ENCODE results near the gene BFSP2. TPM values are rescaled to one million over a fixed set of nuclear protein-coding genes. Genes with fewer than 3 reads are reported as not detected.
"Not testable (repeated sequence)": the region's sequence is repeated elsewhere in the genome, so short reads cannot be mapped to it uniquely, and the experiment has no call there.

BFSP2 gene
- total RNA-seq, 2 experiments from 2014 or later = not detected

DNA sequence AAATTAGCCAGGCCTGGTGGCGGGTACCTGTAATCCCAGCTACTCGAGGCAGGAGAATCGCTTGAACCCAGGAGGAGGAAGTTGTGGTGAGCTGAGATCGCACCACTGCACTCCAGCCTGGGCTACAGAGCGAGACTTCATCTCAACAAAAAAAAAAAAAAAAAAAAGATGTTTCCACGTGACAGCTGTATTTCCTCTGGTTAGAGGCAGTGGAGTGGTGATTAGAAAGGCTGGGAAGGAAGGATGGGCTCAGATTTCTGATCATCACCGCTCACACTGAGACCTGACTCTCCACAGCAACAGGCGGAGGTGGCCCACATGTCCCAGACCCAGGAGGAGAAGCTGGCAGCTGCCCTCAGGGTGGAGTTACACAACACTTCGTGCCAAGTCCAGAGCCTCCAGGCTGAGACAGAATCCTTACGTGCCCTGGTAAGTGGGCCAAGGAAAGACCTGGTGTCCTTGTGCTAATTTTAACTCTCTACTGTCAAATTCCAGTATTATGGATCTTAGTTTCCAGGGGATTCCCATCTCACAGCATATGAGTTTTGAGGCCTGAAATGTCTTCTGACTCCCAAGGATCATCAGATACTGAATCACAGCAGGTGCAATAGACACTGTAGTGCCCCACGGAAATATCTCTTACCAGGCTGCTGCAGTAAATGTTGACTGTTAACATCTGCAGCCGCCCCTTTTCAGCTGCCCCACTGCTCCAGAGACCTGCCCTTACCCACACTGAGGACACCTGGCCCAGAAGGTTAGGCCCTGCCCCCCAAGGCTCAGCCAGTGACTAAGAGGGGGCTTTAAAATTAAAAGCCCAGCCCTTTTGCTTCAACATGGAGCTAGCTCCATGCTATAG, 66.9 kb downstream of the BFSP2 start:
- Mint-ChIP-seq H3K27ac (no peak overlapping the region), H3K4me3 (no peak overlapping the region), H3K36me3 (no peaks in the 10 kb centered on the region), H3K27me3 (no peaks in the 10 kb centered on the region), H3K9me3 (no peaks in the 10 kb centered on the region), H3K4me1 (ENCODE audit: low read depth) (peaks cover 13% of the 10 kb centered on the region)
- DNase-seq = no peak
- CTCF ChIA-PET = interaction anchor here (1.7 kb wide), 1 partner anchor 10 kb away, joined by 7 read pairs; no protein-coding TSS in a partner anchor
- POLR2A ChIA-PET = no interaction called here
- intact Hi-C loops (cut with micrococcal nuclease) = no loop called here

DNA sequence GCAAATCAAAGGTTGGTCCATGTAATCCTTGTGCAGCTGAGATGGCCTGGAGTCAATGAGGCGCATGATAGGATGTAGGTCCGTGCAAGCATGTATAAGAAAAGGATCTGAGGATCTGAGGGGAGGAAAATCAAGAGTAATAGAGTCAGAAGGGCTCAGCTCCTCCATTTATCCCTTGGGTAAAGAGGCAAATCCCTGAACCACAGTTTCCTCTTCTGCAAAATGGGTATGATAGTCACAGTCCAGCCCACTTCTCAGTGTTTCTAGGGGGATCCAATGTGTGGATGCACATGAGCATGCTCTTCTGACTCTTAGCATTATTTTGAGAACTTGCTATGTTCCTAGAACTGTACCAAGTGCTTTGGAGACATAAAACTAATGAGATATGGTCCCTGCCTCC, 67.9 kb downstream of the BFSP2 start:
- intact Hi-C loops (cut with micrococcal nuclease) = no loop called here
- Mint-ChIP-seq H3K9me3 (no peaks in the 10 kb centered on the region), H3K27me3 (no peaks in the 10 kb centered on the region), H3K36me3 (no peaks in the 10 kb centered on the region), H3K4me3 (no peak overlapping the region), H3K4me1 (ENCODE audit: low read depth) (peaks cover 13% of the 10 kb centered on the region), H3K27ac (no peak overlapping the region)
- no peak for DNase-seq
- ChIA-PET POLR2A (interaction anchor here (1.1 kb wide), 1 partner anchor 107 kb away, joined by 4 read pairs; no protein-coding TSS in a partner anchor), CTCF (interaction anchor here (0.6 to 1.7 kb wide), 5 partner anchors 10 to 111 kb away, joined by 3 to 11 read pairs (median 4); no protein-coding TSS in a partner anchor)

DNA sequence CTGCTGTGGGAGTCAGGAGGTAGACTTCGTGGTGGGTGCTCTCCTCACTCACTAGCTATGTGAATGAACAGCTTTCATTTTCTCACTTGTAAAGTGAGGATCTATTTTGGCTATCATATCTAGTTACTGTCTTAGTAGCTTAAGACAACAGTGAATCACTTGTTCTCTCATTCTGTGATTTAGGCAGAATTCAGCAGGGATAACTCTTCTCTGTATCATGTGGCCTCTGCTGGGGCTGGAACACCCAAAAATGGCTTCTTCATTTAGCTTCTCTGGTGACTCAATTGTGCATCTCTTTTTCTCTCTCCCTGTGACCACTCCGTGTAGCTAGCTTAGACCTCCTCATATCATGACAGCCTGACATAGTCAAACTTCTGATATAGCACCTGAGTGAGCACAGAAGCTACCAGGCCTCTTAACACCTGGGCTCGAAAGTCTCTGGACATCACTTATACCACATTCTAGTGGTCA, 68.4 kb downstream of the BFSP2 start:
- ChIA-PET POLR2A (interaction anchor here (1.1 kb wide), 1 partner anchor 106 kb away, joined by 4 read pairs; no protein-coding TSS in a partner anchor), CTCF (interaction anchor here (0.6 to 1.7 kb wide), 4 partner anchors 10 to 110 kb away, joined by 3 to 11 read pairs (median 4); no protein-coding TSS in a partner anchor)
- no peaks in the 10 kb centered on the region for H3K27me3 Mint-ChIP-seq
- no peak overlapping the region for H3K27ac Mint-ChIP-seq
- H3K4me3 Mint-ChIP-seq = no peak overlapping the region
- peaks cover 12% of the 10 kb centered on the region for H3K4me1 Mint-ChIP-seq (ENCODE audit: low read depth)
- intact Hi-C loops (cut with micrococcal nuclease) = no loop called here
- no peaks in the 10 kb centered on the region for H3K9me3 Mint-ChIP-seq
- DNase-seq = no peak
- no peaks in the 10 kb centered on the region for H3K36me3 Mint-ChIP-seq

DNA sequence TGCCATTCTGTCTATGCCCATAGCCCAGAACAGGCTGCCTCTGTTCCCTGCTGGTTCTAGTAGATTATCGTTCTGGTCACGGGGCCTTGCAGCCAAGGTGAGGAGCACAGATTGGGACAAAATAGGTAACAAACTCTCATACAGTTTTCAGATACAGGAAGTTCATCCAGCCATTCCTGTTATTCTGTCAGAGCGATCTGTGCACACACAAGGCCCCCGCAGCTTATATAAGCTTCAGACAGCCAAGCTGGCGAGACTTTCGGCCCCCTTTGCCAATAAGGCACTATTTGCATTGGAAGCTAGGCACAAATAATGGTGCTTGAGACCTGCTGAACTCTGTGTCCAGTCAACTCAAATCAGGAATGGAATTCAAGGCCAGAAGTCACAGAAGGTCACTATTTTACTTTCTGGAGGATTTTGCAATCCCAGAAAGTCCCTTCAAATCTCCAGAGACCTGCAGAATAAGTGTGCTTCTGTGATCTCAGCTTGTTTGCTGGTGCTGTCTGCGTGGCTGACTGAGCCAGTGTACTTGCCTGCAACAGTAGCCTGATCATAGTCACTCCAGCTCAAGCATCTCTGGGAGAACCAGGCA, 69.4 kb downstream of the BFSP2 start:
- Mint-ChIP-seq H3K27me3 (no peaks in the 10 kb centered on the region), H3K27ac (no peak overlapping the region), H3K4me1 (ENCODE audit: low read depth) (peaks cover 11% of the 10 kb centered on the region), H3K36me3 (no peaks in the 10 kb centered on the region), H3K9me3 (no peaks in the 10 kb centered on the region), H3K4me3 (no peak overlapping the region)
- no peak for DNase-seq
- ChIA-PET CTCF (interaction anchor here (0.9 to 1.7 kb wide), 2 partner anchors 19 to 45 kb away, joined by 3 to 11 read pairs; no protein-coding TSS in a partner anchor), POLR2A (no interaction called here)
- intact Hi-C loops (cut with micrococcal nuclease) = no loop called here

DNA sequence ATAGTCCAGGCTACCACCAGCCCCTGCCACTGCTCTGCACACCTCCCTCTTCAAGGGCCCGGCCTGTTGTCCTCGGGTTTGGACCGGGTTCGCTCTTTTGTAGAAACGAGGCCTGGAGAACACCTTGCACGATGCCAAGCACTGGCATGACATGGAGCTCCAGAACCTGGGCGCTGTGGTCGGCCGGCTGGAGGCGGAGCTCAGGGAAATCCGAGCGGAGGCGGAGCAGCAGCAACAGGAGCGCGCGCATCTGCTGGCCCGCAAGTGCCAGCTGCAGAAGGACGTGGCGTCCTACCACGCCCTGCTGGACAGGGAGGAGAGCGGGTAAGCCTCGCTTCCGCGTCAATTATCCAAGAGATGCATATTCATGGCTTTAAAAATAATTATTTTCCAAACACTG, 72.4 kb downstream of the BFSP2 start:
- ChIA-PET POLR2A (no interaction called here), CTCF (interaction anchor here (1.4 kb wide), 1 partner anchor 100 kb away, joined by 5 read pairs; no protein-coding TSS in a partner anchor)
- no peaks in the 10 kb centered on the region for H3K36me3 Mint-ChIP-seq
- no peaks in the 10 kb centered on the region for H3K9me3 Mint-ChIP-seq
- no peak for DNase-seq
- H3K27me3 Mint-ChIP-seq = no peaks in the 10 kb centered on the region
- no peak overlapping the region for H3K4me3 Mint-ChIP-seq
- peaks cover 27% of the 10 kb centered on the region for H3K4me1 Mint-ChIP-seq (ENCODE audit: low read depth)
- no peak overlapping the region for H3K27ac Mint-ChIP-seq
- intact Hi-C loops (cut with micrococcal nuclease) = no loop called here

DNA sequence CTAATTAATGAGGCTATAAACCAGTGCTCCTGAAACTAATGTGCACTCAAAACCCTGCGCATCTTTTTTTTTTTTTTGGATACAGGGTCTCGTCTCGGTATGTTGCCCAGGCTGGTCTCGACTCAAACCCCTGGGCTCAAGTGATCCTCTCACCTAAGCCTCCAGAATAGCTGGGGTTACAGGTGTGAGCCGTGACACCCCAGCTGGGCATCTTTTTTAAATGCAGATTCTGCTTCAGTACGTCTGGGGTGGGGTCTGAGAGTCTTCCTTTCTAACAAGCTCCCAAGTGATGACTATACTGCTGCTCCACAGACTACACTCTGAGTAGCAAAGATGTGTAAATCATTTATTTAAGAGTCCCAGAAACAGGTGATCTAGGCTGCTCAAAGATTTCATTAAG, 73.0 kb downstream of the BFSP2 start:
- peaks cover 29% of the 10 kb centered on the region for H3K4me1 Mint-ChIP-seq (ENCODE audit: low read depth)
- CTCF ChIA-PET = interaction anchor here (1.4 kb wide), 1 partner anchor 100 kb away, joined by 5 read pairs; no protein-coding TSS in a partner anchor
- H3K36me3 Mint-ChIP-seq = no peaks in the 10 kb centered on the region
- no peak overlapping the region for H3K27ac Mint-ChIP-seq
- intact Hi-C loops (cut with micrococcal nuclease) = no loop called here
- no peak overlapping the region for H3K4me3 Mint-ChIP-seq
- POLR2A ChIA-PET = no interaction called here
- H3K9me3 Mint-ChIP-seq = no peaks in the 10 kb centered on the region
- no peaks in the 10 kb centered on the region for H3K27me3 Mint-ChIP-seq
- no peak for DNase-seq

DNA sequence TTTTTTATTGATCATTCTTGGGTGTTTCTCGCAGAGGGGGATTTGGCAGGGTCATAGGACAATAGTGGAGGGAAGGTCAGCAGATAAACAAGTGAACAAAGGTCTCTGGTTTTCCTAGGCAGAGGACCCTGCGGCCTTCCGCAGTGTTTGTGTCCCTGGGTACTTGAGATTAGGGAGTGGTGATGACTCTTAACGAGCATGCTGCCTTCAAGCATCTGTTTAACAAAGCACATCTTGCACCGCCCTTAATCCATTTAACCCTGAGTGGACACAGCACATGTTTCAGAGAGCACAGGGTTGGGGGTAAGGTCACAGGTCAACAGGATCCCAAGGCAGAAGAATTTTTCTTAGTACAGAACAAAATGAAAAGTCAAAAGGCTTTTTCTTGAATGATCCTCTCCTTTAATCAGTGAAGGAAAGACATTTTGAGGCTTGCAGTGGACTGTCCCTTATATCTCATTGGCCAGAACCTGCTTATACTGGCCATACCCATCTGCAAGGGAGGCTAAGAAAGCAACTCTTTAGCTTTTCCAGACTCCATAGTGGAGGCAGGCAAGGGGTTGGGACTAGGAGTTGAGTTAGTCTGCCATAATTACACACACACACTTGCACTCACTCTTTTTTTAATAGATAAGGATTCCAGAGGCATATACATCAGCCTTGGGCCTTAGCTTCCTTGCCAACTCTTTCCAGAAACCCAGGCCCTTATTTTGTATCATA, 73.8 kb downstream of the BFSP2 start:
- POLR2A ChIA-PET, H3K27ac Mint-ChIP-seq, H3K4me3 Mint-ChIP-seq, DNase-seq, H3K9me3 Mint-ChIP-seq, H3K27me3 Mint-ChIP-seq, H3K36me3 Mint-ChIP-seq: not testable (repeated sequence)
- peaks cover 35% of the 10 kb centered on the region for H3K4me1 Mint-ChIP-seq (ENCODE audit: low read depth)
- intact Hi-C loops (cut with micrococcal nuclease) = loop anchor here (2.0 kb wide), 2 partner anchors 13 to 17 kb away; no protein-coding TSS in a partner anchor
- CTCF ChIA-PET = interaction anchor here (0.7 to 1.5 kb wide), 3 partner anchors 15 to 99 kb away, joined by 3 read pairs; no protein-coding TSS in a partner anchor

DNA sequence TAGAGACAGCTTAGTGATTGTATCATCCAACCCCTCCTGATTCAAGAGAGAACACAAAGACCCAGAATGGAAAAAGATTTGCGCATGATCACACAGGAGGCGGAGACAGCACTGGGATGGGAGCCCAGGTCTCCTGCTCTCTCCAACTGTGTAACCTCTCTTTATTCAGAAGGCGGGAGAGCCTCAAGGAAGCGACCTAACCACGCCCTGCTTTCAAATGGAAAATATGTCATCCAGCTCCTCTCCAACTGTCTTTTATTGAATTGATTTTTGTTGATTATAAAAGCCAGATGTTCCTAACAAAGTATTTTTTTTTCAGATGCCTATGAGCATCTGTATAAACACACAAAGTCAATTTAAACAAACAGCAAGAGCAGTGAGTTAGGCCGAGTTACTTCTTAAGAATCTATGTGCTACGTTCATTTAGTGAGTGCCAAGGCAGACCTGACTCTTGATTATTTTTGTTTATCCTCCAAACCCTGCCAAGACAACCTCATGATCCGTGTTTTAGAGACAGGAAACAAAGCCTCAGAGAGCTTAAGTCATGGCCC, 74.5 kb downstream of the BFSP2 start:
- CTCF ChIA-PET = interaction anchor here (0.7 to 1.5 kb wide), 3 partner anchors 14 to 98 kb away, joined by 3 read pairs; no protein-coding TSS in a partner anchor
- POLR2A ChIA-PET = interaction anchor here (2.2 kb wide), 1 partner anchor 26 kb away, joined by 10 read pairs; no protein-coding TSS in a partner anchor
- Mint-ChIP-seq H3K27me3 (no peaks in the 10 kb centered on the region), H3K36me3 (no peaks in the 10 kb centered on the region), H3K27ac (no peak overlapping the region), H3K4me1 (ENCODE audit: low read depth) (peaks cover 38% of the 10 kb centered on the region), H3K4me3 (no peak overlapping the region), H3K9me3 (no peaks in the 10 kb centered on the region)
- intact Hi-C loops (cut with micrococcal nuclease) = loop anchor here (2.0 kb wide), 2 partner anchors 14 to 16 kb away; no protein-coding TSS in a partner anchor
- no peak for DNase-seq

DNA sequence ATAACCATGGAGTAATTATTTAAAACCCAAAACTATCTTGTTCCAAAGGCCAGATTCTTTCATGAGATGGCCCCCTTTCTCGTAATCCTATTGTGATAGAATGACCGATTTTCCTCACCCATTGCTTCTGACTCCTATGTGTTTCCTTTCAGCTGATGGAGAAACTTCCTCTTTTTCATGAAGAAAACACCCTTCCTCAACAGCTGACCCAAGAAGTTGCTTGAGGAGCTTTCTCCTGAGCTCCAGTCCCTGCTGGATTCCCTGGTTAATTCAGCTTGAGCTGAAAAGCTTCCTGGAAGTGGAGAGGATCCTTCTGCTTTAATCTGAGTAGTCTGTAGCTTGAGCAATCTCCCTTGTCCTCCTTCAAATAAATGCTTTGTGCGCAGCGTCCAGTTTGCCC, 75.0 kb downstream of the BFSP2 start:
- no peaks in the 10 kb centered on the region for H3K27me3 Mint-ChIP-seq
- intact Hi-C loops (cut with micrococcal nuclease) = loop anchor here (1.0 to 5.0 kb wide), 6 partner anchors 14 to 187 kb away; partner anchors contain the start of gene TOPBP1
- no peak for DNase-seq
- no peaks in the 10 kb centered on the region for H3K36me3 Mint-ChIP-seq
- ChIA-PET CTCF (interaction anchor here (0.8 to 1.5 kb wide), 3 partner anchors 12 to 97 kb away, joined by 3 read pairs; no protein-coding TSS in a partner anchor), POLR2A (interaction anchor here (2.2 kb wide), 1 partner anchor 26 kb away, joined by 10 read pairs; no protein-coding TSS in a partner anchor)
- peak overlapping the region; percentile 57 for H3K27ac Mint-ChIP-seq
- no peaks in the 10 kb centered on the region for H3K9me3 Mint-ChIP-seq
- H3K4me3 Mint-ChIP-seq = no peak overlapping the region
- H3K4me1 Mint-ChIP-seq (ENCODE audit: low read depth) = peaks cover 38% of the 10 kb centered on the region

DNA sequence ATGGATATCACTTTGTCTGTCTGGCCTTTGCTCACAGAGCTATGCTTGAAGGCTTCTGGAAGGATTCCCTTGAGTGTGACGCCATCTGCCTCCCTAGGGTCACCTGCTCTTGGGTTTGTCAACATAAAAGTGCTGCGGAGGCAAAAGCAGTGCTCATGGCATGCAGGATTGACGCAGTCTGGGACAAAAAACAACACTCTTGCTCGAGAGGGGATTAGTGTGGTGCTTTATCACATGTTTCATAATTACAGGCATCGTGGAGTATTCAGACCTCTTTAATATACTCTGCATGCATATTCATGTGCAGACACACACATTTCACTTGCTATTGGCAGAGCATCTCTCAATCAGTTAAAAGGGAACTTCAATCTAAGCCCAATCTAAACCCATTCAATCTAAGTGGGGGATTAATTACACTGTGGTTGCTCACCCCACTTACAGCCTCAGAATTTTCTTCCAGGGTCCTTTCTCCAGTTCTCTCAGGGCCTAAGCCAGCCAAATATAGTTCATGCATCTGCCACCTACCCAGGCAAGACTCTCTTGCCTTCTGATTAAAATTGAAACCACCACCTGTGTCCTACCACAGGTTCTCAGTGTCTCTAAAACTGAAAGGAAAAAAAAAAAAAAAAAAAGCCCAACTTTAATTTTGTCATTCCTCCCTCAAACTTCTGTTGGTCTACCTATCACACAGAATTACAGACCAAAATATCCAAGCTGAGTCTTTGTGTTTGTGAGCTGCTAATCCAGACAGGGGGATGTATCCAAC, 75.6 kb downstream of the BFSP2 start:
- peak; percentile 38 for DNase-seq
- H3K27ac Mint-ChIP-seq = peak overlapping the region; percentile 57
- no peaks in the 10 kb centered on the region for H3K36me3 Mint-ChIP-seq
- H3K4me1 Mint-ChIP-seq (ENCODE audit: low read depth) = peaks cover 38% of the 10 kb centered on the region
- no peaks in the 10 kb centered on the region for H3K9me3 Mint-ChIP-seq
- intact Hi-C loops (cut with micrococcal nuclease) = loop anchor here (1.0 to 5.0 kb wide), 6 partner anchors 15 to 187 kb away; partner anchors contain the start of gene TOPBP1
- H3K27me3 Mint-ChIP-seq = no peaks in the 10 kb centered on the region
- H3K4me3 Mint-ChIP-seq = no peak overlapping the region
- CTCF ChIA-PET = interaction anchor here (1.0 to 1.8 kb wide), 4 partner anchors 11 to 32 kb away, joined by 3 to 6 read pairs (median 4); no protein-coding TSS in a partner anchor
- POLR2A ChIA-PET = interaction anchor here (0.6 to 2.2 kb wide), 4 partner anchors 27 to 745 kb away, joined by 3 to 10 read pairs (median 6); no protein-coding TSS in a partner anchor
